BJ (cell line): Measurements from ENCODE around the gene TAF4. TPM values are rescaled to one million over a fixed set of nuclear protein-coding genes. Genes with fewer than 3 reads are reported as not detected.

Source experiments
- CTCF ChIA-PET: fragments of 350-600 bp; formaldehyde crosslinking; extraction: SDS; loops from one replicate; lab custom pipeline; 2021; ENCODE audit warnings: antibody characterized with exemption, inconsistent platforms; lab: Yijun Ruan, JAX
- POLR2A ChIA-PET: fragments of 300-600 bp; sonication (Branson Sonifier 250); formaldehyde crosslinking; extraction: SDS; loops from one replicate; lab custom pipeline; 2021; ENCODE audit warnings: antibody characterized with exemption; lab: Charles Lee
- DNase-seq: peaks from one replicate; pipeline ENCODE4 v3.0.0-alpha.2; 2011; ENCODE audit warnings: low read depth
- H3K27me3 ChIP-seq: 2 replicates; pipeline ENCODE4 v1.6.0; 2011; ENCODE audit warnings: low read length; ENCODE audit not compliant: control insufficient read depth, insufficient read depth
- H3K36me3 ChIP-seq: 2 replicates; pipeline ENCODE4 v1.5.1; 2011; ENCODE audit warnings: low read length; ENCODE audit not compliant: control insufficient read depth, insufficient read depth
- H3K4me3 ChIP-seq: 2 replicates; pipeline ENCODE4 v1.5.1; 2011; ENCODE audit warnings: low read depth, mild to moderate bottlenecking, control low read depth, low read length
- polyA plus RNA-seq: library from polyadenylated mRNA; depleted of rRNA; stranded (reverse); fragments of >200 nt; gene quantifications from 2 replicates; pipeline ENCODE4 v1.2.3, GENCODE V29; 2011
- TF ChIP-seq, protein P1 (sequence below): IDR thresholded peaks from 2 replicates; pipeline ENCODE4 v1.5.1; 2011; ENCODE audit warnings: low read depth, mild to moderate bottlenecking, control low read depth, inconsistent platforms, low read length, moderate library complexity; ENCODE audit not compliant: insufficient read depth

TAF4 gene
- polyA plus RNA-seq, 1 experiment = 1.2 TPM

DNA sequence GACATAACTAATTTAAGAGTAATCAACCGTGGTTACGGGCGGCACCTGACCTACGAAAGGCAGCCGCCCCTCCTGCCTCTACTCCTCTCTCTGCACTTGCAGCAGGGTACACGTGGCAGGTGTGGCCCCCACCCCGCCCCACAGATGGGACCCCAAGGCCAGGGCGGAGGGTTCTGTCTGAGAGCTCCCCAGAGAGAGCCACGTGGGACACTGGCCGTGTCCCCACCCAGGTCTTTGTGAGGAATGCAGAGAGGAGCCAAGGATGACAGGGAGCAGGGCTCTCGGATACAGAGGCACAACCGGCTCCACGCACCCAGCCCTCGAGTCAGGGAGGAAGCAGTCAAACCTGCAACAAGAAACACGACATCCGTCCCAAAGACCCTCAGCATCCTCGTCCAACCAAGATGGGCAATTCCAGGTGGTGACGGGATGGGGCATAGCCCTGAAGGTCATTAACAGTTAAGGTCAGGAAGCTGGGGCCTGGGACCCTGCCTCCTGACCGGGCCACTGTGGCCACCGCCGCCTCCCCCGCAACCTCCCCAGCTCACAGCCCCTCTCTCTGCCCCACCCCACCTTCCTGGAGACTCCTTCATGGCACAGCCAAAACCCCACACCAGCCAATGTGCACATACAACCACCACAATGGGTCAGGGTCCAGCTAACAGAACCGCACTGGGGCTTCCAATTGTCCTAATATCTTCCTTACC is 47.1 kb downstream of the TAF4 start:
- H3K4me3 ChIP-seq = no peak overlapping the region
- peaks cover 3% of the 10 kb centered on the region; the same call in 1 of the 2 replicates for H3K36me3 ChIP-seq
- H3K27me3 ChIP-seq = no peaks in the 10 kb centered on the region
- TF ChIP-seq, protein P1, sequence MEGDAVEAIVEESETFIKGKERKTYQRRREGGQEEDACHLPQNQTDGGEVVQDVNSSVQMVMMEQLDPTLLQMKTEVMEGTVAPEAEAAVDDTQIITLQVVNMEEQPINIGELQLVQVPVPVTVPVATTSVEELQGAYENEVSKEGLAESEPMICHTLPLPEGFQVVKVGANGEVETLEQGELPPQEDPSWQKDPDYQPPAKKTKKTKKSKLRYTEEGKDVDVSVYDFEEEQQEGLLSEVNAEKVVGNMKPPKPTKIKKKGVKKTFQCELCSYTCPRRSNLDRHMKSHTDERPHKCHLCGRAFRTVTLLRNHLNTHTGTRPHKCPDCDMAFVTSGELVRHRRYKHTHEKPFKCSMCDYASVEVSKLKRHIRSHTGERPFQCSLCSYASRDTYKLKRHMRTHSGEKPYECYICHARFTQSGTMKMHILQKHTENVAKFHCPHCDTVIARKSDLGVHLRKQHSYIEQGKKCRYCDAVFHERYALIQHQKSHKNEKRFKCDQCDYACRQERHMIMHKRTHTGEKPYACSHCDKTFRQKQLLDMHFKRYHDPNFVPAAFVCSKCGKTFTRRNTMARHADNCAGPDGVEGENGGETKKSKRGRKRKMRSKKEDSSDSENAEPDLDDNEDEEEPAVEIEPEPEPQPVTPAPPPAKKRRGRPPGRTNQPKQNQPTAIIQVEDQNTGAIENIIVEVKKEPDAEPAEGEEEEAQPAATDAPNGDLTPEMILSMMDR = no peak
- POLR2A ChIA-PET = no interaction called here
- DNase-seq = no peak
- CTCF ChIA-PET = interaction anchor here (1.5 to 2.4 kb wide), 3 partner anchors 8 to 118 kb away, joined by 4 to 12 read pairs (median 4); no protein-coding TSS in a partner anchor

DNA sequence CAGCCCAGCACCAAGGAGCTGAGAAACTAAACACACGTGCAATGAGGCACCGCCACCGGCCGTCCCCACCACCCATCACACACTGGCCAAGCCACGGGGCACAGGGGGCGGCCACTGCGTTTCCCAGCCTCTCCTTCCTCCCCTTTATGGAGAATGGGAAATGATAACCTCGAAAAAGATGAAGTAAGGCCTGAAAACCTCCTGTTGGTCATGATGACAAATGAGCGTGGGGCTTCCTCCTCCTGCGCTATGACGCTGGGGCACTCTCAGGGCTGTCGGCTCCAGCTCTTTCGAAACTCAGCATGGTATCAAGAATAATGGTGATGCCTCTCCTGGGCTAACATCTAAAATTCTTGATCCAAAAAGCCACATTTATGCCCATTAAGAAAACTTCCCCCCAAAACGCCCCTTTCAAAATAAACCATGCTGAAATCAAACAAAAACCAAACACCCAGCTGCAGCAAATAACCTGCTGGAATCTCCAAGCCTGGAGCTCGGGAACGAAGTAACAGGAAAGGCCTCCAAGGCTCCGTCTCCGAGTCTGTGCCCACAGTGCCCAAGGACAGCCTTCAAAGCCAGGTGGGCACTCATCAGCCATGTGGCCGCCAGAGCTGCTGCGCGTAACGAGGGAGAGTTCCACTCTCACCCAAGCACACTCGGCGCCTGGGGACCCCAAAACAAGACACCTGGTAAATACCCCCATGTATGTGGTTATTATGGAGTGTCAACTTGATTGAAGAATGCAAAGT is 50.0 kb downstream of the TAF4 start:
- Histone ChIP-seq H3K36me3 (peaks cover 12% of the 10 kb centered on the region), H3K4me3 (no peak overlapping the region), H3K27me3 (no peaks in the 10 kb centered on the region)
- TF ChIP-seq, protein P1 = no peak
- POLR2A ChIA-PET = no interaction called here
- CTCF ChIA-PET = interaction anchor here (3.2 kb wide), 1 partner anchor 10 kb away, joined by 14 read pairs; no protein-coding TSS in a partner anchor
- no peak for DNase-seq

DNA sequence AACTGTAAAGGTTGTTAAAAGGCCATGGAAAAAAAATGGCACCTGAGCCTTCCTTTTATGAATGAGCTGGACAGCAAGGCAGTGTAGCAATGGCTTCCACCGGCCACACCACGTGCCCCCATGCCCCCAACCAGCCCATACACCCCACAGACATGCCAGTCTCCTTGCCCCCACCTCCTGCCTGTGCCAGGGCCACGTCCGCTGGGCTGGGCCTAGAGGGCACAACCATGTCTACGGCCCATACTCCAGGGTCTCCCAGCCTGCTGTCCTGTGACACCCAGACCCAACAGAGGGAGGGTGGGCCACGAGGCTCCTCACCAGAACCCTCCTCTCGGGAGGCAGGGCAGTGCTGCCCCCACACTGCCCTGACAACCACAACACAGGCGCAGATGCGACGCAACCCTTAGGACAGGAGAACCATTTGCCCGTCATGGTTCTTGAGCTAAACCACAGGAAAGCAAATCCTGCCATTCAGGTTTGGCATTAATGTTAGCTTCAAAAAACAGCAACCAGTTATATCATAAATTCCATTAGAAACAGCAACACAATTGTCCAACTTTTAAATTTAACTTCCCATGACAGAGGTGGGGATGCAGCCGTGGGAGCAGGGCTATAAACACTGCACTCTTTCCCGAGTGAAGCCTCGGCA is 50.7 kb downstream of the TAF4 start:
- POLR2A ChIA-PET = no interaction called here
- DNase-seq = no peak
- H3K27me3 ChIP-seq = no peaks in the 10 kb centered on the region
- H3K4me3 ChIP-seq = no peak overlapping the region
- CTCF ChIA-PET = interaction anchor here (1.0 to 3.2 kb wide), 2 partner anchors 11 to 121 kb away, joined by 3 to 14 read pairs; no protein-coding TSS in a partner anchor
- H3K36me3 ChIP-seq = peaks cover 12% of the 10 kb centered on the region
- TF ChIP-seq, protein P1 = no peak

DNA sequence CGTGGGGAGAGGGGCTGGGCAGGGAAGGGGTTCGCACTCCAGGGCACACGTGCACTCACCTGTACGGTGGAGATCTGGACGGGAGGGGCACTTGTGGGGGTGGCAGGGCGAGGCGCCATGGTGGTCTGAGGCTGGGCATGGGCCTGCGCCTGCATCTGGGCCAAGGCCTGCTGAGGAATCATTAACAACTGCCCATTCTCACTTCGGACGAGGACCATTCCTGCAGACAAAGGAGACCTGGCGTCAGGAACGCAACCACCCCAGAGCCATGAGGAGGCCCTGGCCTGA is 51.2 kb downstream of the TAF4 start:
- peaks cover 15% of the 10 kb centered on the region for H3K36me3 ChIP-seq
- DNase-seq = no peak
- TF ChIP-seq, protein P1 = no peak
- H3K4me3 ChIP-seq = no peak overlapping the region
- ChIA-PET POLR2A (no interaction called here), CTCF (interaction anchor here (1.0 kb wide), 1 partner anchor 122 kb away, joined by 3 read pairs; no protein-coding TSS in a partner anchor)
- no peaks in the 10 kb centered on the region for H3K27me3 ChIP-seq

DNA sequence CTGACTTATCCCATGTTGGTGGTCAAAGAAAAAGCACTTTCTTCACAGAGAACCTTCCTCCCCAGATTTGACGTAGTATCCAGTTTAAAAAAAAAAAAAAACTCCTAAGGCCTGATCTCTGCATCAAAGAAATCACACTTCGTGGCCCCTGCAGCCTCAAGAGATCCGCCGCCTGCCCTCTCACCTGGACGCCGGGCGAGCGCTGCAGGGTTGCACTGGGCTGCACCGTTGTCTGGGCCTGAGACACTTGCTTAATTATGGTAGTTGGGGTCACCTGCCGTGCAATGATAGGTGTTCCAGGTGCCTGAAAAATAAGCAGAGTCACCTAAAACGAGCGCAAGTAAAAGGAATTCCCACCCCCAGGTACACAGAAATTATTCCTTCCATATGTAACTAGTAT is 53.0 kb downstream of the TAF4 start:
- CTCF ChIA-PET = no interaction called here
- Histone ChIP-seq H3K36me3 (peaks cover 20% of the 10 kb centered on the region), H3K27me3 (no peaks in the 10 kb centered on the region), H3K4me3 (no peak overlapping the region)
- POLR2A ChIA-PET = no interaction called here
- TF ChIP-seq, protein P1 = no peak
- no peak for DNase-seq
